Fibroblast of peridontal ligament (primary cell): Measurements from ENCODE around the gene DOCK11.
"Not testable (repeated sequence)": the region's sequence is repeated elsewhere in the genome, so short reads cannot be mapped to it uniquely, and the experiment has no call there.

Experiments
- DNase-seq: peaks from one replicate; pipeline ENCODE4 v3.0.0-alpha.2; 2010; ENCODE audit errors: extremely low read depth

The DOCK11 gene

GRCh38 chrX:118570209-118570608, 74.6 kb downstream of the DOCK11 start:
- DNase-seq, result peak; percentile 6

DNA sequence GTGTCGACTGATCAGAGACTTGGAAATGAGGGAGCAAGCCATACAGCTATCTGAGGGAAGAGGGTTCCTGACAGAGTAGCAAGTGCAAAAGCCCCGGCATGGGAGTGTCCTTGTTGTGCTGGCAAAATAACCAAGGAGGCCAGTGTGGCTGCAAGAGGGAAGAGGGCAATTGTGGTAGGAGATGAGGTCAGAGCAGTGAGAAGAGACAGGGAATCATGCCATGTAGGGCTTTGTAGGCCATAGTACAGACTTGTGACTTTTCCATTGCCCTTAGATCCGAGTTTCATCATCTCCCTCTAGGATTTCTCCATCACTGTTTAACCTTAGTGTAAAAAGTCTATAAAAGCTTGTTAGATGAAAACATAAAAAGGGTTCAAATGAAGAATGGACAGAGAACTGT, 76.2 kb downstream of the DOCK11 start:
- peak; percentile 73 for DNase-seq

DNA sequence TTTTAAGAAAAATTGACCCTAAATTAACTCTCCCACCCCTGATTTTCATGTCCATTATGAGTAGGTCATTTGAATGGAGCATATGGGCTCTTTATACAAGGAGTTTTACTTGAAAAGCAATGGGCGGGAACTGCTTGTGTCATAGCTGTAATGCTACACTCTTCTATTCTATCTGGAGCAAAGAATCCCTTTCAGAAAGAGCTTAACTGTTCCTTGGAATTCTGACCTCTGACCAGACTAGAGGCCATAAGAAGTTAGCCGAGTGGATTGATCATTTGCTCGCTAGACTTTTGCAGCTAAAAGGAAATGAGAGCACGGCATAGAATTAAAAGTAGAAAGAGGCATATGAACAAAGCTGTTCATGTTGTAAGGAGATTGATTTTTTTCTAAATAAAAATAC, 79.1 kb downstream of the DOCK11 start:
- DNase-seq, result no peak

- no peak for DNase-seq
These were observed 81.4 kb downstream of the DOCK11 start for GRCh38 chrX:118577041-118577440.

- no peak for DNase-seq
These were observed 83.8 kb downstream of the DOCK11 start for GRCh38 chrX:118579417-118579816.

- not testable (repeated sequence) for DNase-seq
These were observed 87.3 kb downstream of the DOCK11 start for GRCh38 chrX:118582926-118583325.

- no peak for DNase-seq
These were observed 88.2 kb downstream of the DOCK11 start for GRCh38 chrX:118583781-118584180.

DNA sequence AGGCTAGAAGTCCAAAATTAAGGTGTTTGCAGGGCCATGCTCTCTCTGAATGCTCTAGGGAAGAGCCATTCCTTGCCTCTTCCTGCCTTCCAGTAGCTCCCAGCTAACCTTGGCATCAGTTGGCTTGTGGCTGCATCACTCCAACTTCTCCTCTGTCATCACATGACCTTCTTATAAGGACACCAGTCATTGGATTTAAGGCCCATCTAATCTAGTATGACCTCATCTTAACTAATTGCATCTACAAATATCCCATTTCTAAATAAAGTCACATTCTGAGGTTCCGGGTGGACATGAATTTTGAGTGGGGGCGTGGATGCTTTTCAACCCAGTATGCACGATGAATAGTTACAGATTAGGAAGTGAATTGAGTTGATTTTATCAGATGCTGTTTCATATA, 89.7 kb downstream of the DOCK11 start:
- DNase-seq, result no peak

DNA sequence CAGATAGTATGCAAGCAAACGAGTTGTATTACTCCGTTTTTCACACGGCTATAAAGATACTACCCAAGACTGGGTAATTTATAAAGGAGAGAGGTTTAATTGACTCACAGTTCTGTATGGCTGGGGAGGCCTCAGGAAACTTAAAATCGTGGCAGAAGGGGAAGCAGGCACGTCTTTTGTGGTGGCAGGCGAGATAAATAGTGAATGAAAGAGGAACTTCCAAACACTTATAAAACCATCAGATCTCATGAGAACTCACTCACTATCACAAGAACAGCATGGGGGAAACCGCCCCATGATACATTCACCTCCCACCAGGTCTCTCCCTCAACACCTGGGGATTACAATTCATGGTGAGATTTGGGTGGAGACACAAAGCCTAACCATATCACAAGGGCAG, 90.6 kb downstream of the DOCK11 start:
- not testable (repeated sequence) for DNase-seq

GRCh38 chrX:118588715-118589114, 93.1 kb downstream of the DOCK11 start:
- no peak for DNase-seq

DNA sequence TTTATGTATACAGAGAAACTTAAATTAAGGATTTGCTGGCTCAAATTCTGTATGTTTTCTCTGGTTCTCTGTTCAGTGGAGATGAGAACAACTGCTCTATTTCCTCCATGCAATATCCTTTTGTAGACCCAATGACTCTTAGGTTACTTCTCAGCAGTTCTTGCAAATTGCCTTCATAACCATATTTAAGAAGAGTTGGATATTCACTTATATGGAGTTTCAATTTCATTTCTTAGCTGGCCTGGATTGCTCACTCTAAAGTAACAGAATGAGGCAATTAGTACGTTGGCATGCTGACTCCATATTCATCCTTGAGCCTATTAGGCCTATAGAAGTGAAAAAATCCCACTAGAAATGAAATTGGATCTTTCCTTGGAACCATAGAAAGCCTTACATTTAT, 93.6 kb downstream of the DOCK11 start:
- no peak for DNase-seq

GRCh38 chrX:118593407-118593806, 97.8 kb downstream of the DOCK11 start:
- no peak for DNase-seq

DNA sequence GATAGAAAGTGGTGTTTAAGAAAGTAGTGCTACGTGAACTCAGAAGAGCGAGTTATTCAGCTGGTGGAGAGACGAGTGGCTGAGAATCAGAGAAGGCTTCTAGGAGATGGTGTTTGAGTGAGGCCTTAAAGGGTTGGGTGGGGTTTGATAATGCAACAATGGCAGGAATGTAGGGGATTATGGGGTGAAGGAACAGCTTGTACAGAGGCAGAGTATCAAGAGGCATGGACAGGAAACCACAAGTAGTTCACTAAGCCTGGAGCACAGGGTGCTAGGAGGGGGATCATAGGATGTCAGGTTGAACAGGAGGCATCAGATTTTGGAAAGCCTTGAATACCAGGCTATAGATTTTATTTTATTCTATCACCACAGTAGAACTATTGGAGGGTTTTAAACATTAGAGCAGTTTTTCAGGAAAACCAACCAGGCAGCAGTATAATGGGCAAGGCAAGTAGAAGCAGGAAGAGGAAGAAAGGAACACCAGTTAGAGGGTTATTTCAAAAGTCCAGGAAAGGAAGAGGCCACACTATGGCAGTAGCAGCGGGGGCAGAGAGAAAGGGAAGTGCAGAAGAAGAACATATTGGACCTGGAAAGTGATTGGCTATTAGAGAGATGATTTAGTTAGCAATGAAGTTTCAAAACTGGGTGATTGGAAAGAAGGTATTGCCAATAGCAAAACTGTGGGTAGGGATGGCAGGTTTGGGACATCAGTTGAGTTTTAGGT, 99.2 kb downstream of the DOCK11 start:
- no peak for DNase-seq

- peak; percentile 3 for DNase-seq
These were observed 100.0 kb downstream of the DOCK11 start for GRCh38 chrX:118595501-118596042.

GRCh38 chrX:118596390-118596789, 100.8 kb downstream of the DOCK11 start:
- no peak for DNase-seq

GRCh38 chrX:118603981-118604380, 108.4 kb downstream of the DOCK11 start:
- DNase-seq, result peak; percentile 74

DNA sequence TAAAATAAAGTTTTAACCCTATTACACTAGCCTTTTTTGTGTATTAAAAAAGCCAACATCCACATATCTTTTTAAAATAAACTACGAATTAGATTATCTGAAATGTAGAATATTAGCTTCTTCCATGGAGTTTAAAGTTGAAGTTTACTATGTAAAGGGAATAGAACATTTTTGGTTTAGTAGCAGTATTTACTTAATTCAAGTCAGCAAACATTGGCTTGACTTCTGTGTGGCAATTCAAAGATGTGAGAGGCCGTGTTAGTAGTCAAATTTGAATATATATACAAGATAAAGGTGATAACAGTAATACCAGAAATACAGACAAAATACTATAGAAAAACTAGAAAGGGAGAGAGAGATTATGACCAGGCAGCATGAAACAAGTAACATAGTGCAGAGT, 116.7 kb downstream of the DOCK11 start:
- DNase-seq, result no peak

DNA sequence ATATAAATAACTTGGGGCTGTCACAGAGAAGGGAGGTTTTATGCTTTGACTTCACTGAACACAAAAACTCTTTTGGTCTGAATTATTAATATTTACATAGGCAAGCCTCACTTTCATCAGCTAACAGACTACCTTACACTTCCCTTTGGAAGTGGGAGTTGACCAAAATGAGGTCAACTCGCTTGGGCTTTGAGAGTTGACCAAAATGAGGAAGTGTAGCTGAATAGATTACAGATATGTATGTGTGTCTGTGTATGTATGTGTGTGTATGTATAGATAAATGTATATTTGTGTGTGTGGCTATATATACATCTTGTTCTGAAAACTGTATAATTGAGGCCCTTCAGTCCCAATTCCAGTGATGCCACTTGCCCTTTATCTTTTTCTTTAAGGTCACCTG, 118.5 kb downstream of the DOCK11 start:
- DNase-seq, result no peak

GRCh38 chrX:118615141-118615540, 119.5 kb downstream of the DOCK11 start:
- no peak for DNase-seq

GRCh38 chrX:118621081-118621759, 125.6 kb downstream of the DOCK11 start:
- no peak for DNase-seq

- DNase-seq, result no peak
These were observed 127.4 kb downstream of the DOCK11 start for GRCh38 chrX:118623062-118623461.

GRCh38 chrX:118626346-118626745, 130.7 kb downstream of the DOCK11 start:
- no peak for DNase-seq

- DNase-seq, result no peak
These were observed 131.6 kb downstream of the DOCK11 start for GRCh38 chrX:118627084-118627758.
